Keratinocyte (primary cell): Measurements from ENCODE around the gene APLP2. TPM values are rescaled to one million over a fixed set of nuclear protein-coding genes. Genes with fewer than 3 reads are reported as not detected.

Experiments
- DNase-seq: peaks from one replicate; pipeline ENCODE4 v3.0.0-alpha.2; 2011; ENCODE audit warnings: low read depth, missing footprints, low spot score
- FAIRE-seq: peaks from 2 replicates; lab custom pipeline; 2011; peaks lifted over from hg19 to GRCh38; lab: Jason Lieb, UNC
- H2AFZ ChIP-seq: 2 replicates; pipeline ENCODE4 v1.6.0; 2012; ENCODE audit warnings: low read length, control low read depth, inconsistent platforms; ENCODE audit not compliant: control insufficient read depth
- H3K27ac ChIP-seq: 2 replicates; pipeline ENCODE4 v1.5.1; 2011; ENCODE audit warnings: low read length; ENCODE audit not compliant: control insufficient read depth, insufficient read depth
- H3K27me3 ChIP-seq: 3 replicates; pipeline ENCODE4 v1.6.0; 2011; ENCODE audit warnings: low read length; ENCODE audit not compliant: control insufficient read depth, insufficient read depth; ENCODE audit errors: extremely low read depth
- H3K36me3 ChIP-seq, 2 experiments: 2 replicates in 1 of 2; 3 replicates in 1 of 2; pipeline ENCODE4 v1.5.1; 2011; ENCODE audit warnings: low read length in 2 of 2, mild to moderate bottlenecking in 1 of 2; ENCODE audit not compliant: control insufficient read depth in 2 of 2, insufficient read depth in 2 of 2; ENCODE audit errors: extremely low read depth in 1 of 2
- H3K4me1 ChIP-seq: 3 replicates; pipeline ENCODE4 v1.5.1; 2011; ENCODE audit warnings: low read length; ENCODE audit not compliant: control insufficient read depth, insufficient read depth; ENCODE audit errors: extremely low read depth
- H3K4me2 ChIP-seq: 3 replicates; pipeline ENCODE4 v1.6.0; 2011; ENCODE audit warnings: low read depth, low read length; ENCODE audit not compliant: control insufficient read depth, insufficient read depth; ENCODE audit errors: extremely low read depth
- H3K4me3 ChIP-seq, 3 experiments: fragments of 200-600 bp in 1 of 3; sonication (generic) in 1 of 3; 2 replicates in 2 of 3; 3 replicates in 1 of 3; pipeline ENCODE4 v1.5.1; 2011 to 2016; ENCODE audit warnings: low read length in 3 of 3, mild to moderate bottlenecking in 3 of 3, control low read depth in 2 of 3, inconsistent platforms in 1 of 3, low read depth in 1 of 3, mixed read lengths in 1 of 3, mixed run types in 1 of 3, moderate library complexity in 1 of 3; ENCODE audit not compliant: control insufficient read depth in 2 of 3, insufficient read depth in 2 of 3; ENCODE audit errors: extremely low read depth in 1 of 3
- H3K79me2 ChIP-seq: 2 replicates; pipeline ENCODE4 v1.6.0; 2012; ENCODE audit warnings: low read length; ENCODE audit not compliant: control insufficient read depth, insufficient read depth
- H3K9ac ChIP-seq: 3 replicates; pipeline ENCODE4 v1.6.0; 2011; ENCODE audit warnings: low read length; ENCODE audit not compliant: control insufficient read depth, insufficient read depth; ENCODE audit errors: extremely low read depth
- H3K9me1 ChIP-seq: 3 replicates; pipeline ENCODE4 v1.6.0; 2011; ENCODE audit warnings: low read length; ENCODE audit not compliant: control insufficient read depth, insufficient read depth; ENCODE audit errors: extremely low read depth
- H3K9me3 ChIP-seq: 2 replicates; pipeline ENCODE4 v1.5.1; 2012; ENCODE audit warnings: low read depth, low read length; ENCODE audit not compliant: control insufficient read depth
- H4K20me1 ChIP-seq: 3 replicates; pipeline ENCODE4 v1.6.0; 2011; ENCODE audit warnings: low read length; ENCODE audit not compliant: control insufficient read depth, insufficient read depth; ENCODE audit errors: extremely low read depth
- CTCF ChIP-seq, 3 experiments: IDR thresholded peaks in 1 of 3; conservative IDR thresholded peaks in 1 of 3; optimal IDR thresholded peaks in 1 of 3; 2 replicates in 2 of 3; 3 replicates in 1 of 3; pipeline versions ENCODE3 to v1.5.1; 2011; ENCODE audit warnings: low read length in 3 of 3, mild to moderate bottlenecking in 3 of 3, moderate library complexity in 2 of 3, control low read depth in 1 of 3, inconsistent platforms in 1 of 3; ENCODE audit not compliant: insufficient read depth in 2 of 3; ENCODE audit errors: extremely low read depth in 1 of 3
- EZH2 ChIP-seq: IDR thresholded peaks from one replicate; pipeline ENCODE4 v1.6.1; 2012; ENCODE audit warnings: inconsistent platforms, mild to moderate bottlenecking, low read length, moderate library complexity
- dilution Hi-C: fragments of 300-500 bp; cut with MboI; formaldehyde crosslinking; loops from one replicate; pipeline ENCODE4 v1.7.0; 2020; ENCODE audit warnings: low sequenced_read_pairs; ENCODE audit not compliant: extremely low pct_ligation_motif_present
- polyA plus RNA-seq, 5 experiments: library from polyadenylated mRNA; depleted of rRNA in 3 of 5; stranded (reverse) in 3 of 5; stranded (forward) in 1 of 5; unstranded in 1 of 5; fragments of >200 nt; gene quantifications; 1 replicate in 1 of 5; 2 replicates in 3 of 5; 3 replicates in 1 of 5; pipeline versions ENCODE4 v1.2.1 to v1.2.3, GENCODE V29; 2011 to 2012; ENCODE audit warnings: missing spikeins in 2 of 5, low read depth in 1 of 5, low replicate concordance in 1 of 5

APLP2 gene
- polyA plus RNA-seq, 1 donor (not counting 4 experiments of a cell fraction or from before 2014, with no cell fraction given) = 531 TPM

- H4K20me1 ChIP-seq = peaks cover 4% of the 10 kb centered on the region
- no peaks in the 10 kb centered on the region for H3K9me1 ChIP-seq
- no peak overlapping the region for H2AFZ ChIP-seq
- no peaks in the 10 kb centered on the region for H3K9me3 ChIP-seq
- dilution Hi-C loops = no loop called here
- no peaks in the 10 kb centered on the region for H3K27me3 ChIP-seq
- H3K9ac ChIP-seq = no peak overlapping the region
- no peak for FAIRE-seq
- no peaks in the 10 kb centered on the region for H3K4me1 ChIP-seq
- TF ChIP-seq EZH2 = no peak
- no peak for TF ChIP-seq CTCF (optimal IDR thresholded peaks at IDR 0.05 in 1 of 3, IDR thresholded peaks at IDR 0.05 in 1 of 3, conservative IDR thresholded peaks at IDR 0.05 in 1 of 3; ENCODE audit: extremely low read depth in 1 of 3, insufficient read depth in 2 of 3, low read length in 3 of 3)
- H3K27ac ChIP-seq = no peak overlapping the region
- H3K4me3 ChIP-seq = no peak overlapping the region
- H3K4me2 ChIP-seq = no peak overlapping the region
- peaks cover 25 to 26% of the 10 kb centered on the region in 2 experiments for H3K36me3 ChIP-seq
- no peak for DNase-seq
- H3K79me2 ChIP-seq = peaks cover 49% of the 10 kb centered on the region
Measured at GRCh38 chr11:130112071-130112830, 42.6 kb downstream of the APLP2 start.

GRCh38 chr11:130114281-130114680 is 44.6 kb downstream of the APLP2 start:
- no peaks in the 10 kb centered on the region for H3K27me3 ChIP-seq
- FAIRE-seq = no peak
- H3K4me1 ChIP-seq = no peaks in the 10 kb centered on the region
- TF ChIP-seq EZH2 = no peak
- TF ChIP-seq CTCF (optimal IDR thresholded peaks at IDR 0.05 in 1 of 3, IDR thresholded peaks at IDR 0.05 in 1 of 3, conservative IDR thresholded peaks at IDR 0.05 in 1 of 3; ENCODE audit: extremely low read depth in 1 of 3, insufficient read depth in 2 of 3, low read length in 3 of 3) = no peak
- no peak overlapping the region for H2AFZ ChIP-seq
- no peak overlapping the region for H3K4me2 ChIP-seq
- no peak overlapping the region for H3K4me3 ChIP-seq
- DNase-seq = no peak
- H3K79me2 ChIP-seq = peaks cover 60% of the 10 kb centered on the region
- H3K9ac ChIP-seq = no peak overlapping the region
- dilution Hi-C loops = no loop called here
- H3K9me3 ChIP-seq = no peaks in the 10 kb centered on the region
- peaks cover 25 to 28% of the 10 kb centered on the region in 2 experiments for H3K36me3 ChIP-seq
- H4K20me1 ChIP-seq = peaks cover 4% of the 10 kb centered on the region
- H3K9me1 ChIP-seq = no peaks in the 10 kb centered on the region
- H3K27ac ChIP-seq = no peak overlapping the region
